Measurements from ENCODE around the gene FAM24A.

The FAM24A gene

GRCh38 chr10:122957474-122957873 is 47.1 kb downstream of the FAM24A start:
- DNase-seq (ENCODE audit: low spot score), result no peak
- no peak for TF ChIP-seq CTCF (IDR thresholded peaks at IDR 0.05)
- H3K4me3 ChIP-seq, result no peak overlapping the region
- no peak overlapping the region for H3K27ac ChIP-seq

GRCh38 chr10:122962405-122962804 is 52.0 kb downstream of the FAM24A start:
- no peak for TF ChIP-seq CTCF (IDR thresholded peaks at IDR 0.05)
- Histone ChIP-seq H3K4me3 (no peak overlapping the region), H3K27ac (no peak overlapping the region)
- DNase-seq (ENCODE audit: low spot score), result no peak

Data from coronary artery (tissue), 2 donors.